HG03571 (cell line): Measurements from ENCODE around the gene KAT5.
"Not testable (repeated sequence)": the region's sequence is repeated elsewhere in the genome, so short reads cannot be mapped to it uniquely, and the experiment has no call there.

ENCODE experiments used
- ATAC-seq: cut with Tn5 transposase; IDR thresholded peaks from one replicate; pipeline ENCODE4 v1.9.1; 2021; ENCODE audit not compliant: unreplicated experiment

KAT5 gene

DNA sequence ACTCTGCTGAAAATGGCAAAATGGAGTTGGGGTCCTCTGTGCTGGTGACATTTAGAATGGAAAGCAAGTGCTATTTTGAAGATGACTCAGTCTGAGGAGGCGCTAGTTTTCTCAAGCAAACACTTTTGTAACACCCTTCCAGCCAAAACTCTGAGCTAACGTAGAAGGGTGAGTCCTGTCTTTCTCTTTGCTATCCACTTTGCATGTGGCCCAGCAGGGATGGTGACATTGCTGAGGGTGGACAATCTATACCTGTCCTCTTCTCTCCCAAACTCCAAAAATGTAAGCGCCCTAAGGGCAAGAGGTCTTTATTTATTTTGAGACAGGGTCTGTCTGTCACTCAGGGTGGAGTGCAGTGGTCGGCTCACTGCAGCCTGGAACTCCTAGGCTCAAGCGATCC is 3.6 kb upstream of the KAT5 start:
- no peak for ATAC-seq

DNA sequence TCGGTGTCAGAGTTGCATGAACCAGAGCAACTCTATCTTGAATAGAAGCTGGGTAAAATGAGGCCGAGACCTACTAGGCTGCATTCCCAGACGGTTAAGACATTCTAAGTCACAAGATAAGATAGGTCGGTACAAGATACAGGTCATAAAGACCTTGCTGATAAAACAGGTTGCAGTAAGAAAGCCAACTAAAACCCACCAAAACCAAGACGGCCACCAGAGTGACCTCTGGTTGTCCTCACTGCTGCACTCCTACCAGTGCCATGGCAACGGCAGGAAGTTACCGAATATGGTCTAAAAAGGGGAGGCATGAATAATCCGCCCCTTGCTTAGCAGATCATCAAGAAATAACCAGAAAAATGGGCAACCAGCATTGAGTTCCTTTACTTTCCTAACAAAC is 2.4 kb upstream of the KAT5 start:
- ATAC-seq = no peak

DNA sequence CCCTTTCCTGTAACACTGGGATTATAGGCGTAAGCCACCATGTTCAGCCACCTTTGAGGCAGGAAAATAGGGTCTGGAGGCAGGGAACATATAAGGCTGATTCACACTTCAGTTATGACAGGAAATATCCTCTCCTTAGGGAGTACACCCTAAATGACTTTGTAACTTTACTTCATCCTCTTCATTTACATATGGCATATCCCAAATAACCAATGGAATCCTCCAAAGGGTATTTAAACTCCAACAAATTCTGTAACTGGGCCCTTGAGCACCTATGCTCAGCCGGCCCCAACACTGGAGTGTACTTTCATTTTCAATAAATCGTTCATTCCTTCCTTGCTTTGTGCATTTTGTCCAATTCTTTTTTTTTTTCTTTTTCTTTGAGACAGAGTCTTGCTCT is 1.6 kb upstream of the KAT5 start:
- no peak for ATAC-seq

DNA sequence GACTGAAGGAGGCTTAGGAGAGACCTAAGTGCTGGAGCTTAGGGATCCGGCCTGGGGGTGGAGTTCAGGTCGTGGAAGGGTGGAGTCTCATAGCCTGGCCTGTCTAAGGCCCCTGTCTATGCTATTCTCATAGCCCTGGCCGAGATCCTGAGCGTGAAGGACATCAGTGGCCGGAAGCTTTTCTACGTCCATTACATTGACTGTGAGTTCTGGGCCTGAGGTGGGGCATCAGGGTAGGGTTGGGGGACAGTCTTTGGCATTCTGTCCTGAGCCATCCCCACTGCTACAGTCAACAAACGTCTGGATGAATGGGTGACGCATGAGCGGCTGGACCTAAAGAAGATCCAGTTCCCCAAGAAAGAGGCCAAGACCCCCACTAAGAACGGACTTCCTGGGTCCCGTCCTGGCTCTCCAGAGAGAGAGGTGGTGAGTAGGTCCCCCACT is 603 bp downstream of the KAT5 start:
- ATAC-seq = no peak

DNA sequence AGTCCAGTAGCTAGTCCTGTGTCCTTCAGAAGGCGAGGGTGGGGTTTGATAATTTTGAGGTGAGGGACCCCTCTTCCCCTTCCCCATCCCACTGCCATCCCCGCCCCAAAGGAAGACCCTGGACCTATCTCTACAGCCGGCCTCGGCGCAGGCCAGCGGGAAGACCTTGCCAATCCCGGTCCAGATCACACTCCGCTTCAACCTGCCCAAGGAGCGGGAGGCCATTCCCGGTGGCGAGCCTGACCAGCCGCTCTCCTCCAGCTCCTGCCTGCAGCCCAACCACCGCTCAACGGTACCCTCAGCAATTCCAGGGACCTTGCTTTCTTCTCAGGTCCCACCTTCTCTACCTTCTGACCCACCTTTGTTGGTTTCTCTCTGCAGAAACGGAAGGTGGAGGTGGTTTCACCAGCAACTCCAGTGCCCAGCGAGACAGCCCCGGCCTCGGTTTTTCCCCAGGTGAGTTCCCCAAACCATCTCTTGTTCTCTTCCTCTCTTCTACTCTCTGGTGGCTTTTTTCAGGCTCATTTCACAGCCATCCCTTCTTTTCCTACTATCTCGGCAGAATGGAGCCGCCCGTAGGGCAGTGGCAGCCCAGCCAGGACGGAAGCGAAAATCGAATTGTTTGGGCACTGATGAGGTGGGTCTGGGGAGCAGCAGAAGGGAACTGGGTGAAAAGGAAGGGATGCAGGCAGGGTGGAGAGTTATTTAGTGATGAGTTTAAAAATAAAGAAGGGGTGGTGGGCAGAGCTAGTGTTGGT is 1.3 kb downstream of the KAT5 start:
- no peak for ATAC-seq

DNA sequence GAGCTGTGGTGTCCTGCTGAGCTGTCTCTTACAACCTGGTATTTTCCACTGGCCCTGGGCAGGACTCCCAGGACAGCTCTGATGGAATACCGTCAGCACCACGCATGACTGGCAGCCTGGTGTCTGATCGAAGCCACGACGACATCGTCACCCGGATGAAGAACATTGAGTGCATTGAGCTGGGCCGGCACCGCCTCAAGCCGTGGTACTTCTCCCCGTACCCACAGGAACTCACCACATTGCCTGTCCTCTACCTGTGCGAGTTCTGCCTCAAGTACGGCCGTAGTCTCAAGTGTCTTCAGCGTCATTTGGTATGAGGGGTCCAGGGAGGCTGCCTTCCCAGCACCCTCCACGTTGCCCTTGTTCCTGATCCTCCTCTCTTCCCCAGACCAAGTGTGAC is 2.4 kb downstream of the KAT5 start:
- no peak for ATAC-seq

DNA sequence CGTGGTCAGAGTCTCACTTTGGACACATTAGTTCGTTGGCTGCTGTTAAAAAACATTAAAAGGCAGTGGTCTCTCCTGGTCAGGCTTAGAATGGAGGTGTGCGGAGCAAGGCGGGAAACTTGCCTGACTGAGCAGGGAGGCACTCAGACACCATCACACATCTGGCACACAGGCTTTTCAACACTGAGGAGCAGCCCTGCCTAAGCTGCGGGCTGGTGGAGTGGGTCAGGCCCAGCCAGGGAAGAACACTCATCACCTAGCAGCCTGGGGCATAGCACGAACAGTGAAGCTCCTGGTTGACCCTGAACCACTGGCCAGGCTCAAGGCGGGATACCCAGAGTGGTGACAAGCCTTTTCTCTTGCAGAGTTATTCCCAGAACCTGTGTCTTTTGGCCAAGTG is 4.2 kb downstream of the KAT5 start:
- ATAC-seq = no peak

DNA sequence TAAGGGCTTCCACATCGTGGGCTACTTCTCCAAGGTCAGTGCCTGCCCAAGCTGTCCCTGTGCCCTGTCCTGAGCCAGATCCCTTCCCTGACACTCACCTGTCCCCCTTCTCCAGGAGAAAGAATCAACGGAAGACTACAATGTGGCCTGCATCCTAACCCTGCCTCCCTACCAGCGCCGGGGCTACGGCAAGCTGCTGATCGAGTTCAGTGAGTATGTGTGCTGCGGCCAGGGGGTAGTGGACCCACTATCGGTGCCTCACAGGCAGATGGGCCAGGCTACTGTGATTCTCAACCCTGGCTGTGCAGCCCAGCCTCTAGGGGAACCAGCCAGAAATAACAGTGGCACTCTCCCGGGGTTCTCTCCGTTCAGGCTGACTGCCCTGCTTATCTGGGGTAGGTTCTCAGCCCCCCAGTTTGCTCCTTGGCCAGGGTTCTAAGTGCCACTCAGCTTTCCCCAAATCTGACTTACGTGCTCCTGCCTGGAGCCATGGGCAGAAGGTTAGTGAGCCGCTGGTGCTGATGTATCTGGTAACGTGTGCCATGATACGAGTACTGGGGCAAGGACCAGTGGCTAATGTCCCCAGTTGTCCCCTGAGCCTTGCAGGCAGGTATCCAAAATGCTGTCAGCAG is 4.8 kb downstream of the KAT5 start:
- no peak for ATAC-seq

DNA sequence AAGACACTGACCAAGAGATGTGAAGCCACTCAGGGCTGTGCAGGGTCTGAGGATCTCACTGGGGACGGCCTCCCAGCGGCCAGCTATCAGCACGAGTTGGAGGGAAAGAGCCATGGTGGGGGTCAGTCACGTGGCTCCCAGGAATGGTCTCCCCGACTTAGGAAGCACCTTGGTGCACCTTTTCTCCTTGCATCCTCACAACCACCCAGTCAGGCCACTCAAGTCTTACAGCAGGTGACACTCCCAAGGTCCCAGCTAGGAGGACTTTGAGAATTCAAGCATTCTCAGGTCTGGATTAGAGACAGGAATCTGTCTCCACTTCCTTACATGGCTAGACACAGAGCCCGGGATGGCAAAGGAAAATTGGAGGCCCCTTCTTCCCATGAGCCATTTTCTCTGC is 5.9 kb downstream of the KAT5 start:
- no peak for ATAC-seq

DNA sequence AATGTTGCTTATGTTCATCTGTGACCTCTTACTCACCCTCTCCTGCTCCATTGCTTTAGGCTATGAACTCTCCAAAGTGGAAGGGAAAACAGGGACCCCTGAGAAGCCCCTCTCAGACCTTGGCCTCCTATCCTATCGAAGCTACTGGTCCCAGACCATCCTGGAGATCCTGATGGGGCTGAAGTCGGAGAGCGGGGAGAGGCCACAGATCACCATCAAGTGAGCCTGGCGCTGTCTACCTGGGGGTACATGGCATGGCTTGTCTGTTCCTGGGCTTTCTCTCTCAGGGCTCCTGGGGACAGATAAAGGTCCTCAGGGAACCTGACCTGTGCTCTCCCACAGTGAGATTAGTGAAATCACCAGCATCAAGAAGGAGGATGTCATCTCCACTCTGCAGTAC is 6.5 kb downstream of the KAT5 start:
- no peak for ATAC-seq

DNA sequence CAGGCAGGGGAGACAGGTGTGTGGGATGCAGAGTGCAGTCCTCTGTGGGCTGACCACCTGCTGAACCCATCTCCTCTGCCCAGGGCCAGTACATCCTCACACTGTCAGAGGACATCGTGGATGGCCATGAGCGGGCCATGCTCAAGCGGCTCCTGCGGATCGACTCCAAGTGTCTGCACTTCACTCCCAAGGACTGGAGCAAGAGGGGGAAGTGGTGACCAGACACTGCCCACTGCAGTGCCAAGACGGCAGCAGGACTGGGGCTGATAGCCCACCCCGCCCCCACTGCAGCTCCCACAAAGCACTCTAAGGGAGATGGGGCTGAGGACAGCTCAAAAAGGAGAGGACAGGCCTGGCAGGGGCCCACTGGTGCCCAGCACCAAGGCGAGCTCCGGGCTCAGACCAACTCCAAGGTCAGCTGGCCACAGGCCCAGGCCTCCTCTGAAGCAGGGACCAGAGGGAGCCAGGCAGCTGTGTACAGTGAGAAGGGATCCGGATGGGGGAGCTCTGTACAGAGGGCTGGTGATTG is 7.0 kb downstream of the KAT5 start:
- no peak for ATAC-seq

DNA sequence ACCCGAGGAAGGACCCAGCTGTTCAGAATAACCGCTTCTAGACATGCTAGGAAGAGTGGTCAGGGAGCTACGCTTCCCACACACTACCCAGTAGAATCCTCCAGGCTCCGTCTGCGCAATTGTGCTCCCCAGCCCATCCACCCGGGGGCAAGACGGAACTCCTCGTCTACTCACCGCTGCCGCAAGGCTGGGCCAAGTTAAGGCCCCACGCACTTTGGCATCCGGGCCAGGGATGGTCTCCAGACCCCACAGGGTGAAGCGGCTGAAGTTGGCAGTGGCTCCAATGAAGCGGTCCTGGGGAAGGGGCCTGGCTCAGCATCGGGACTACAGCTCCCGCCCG is 7.8 kb downstream of the KAT5 start:
- peak; percentile 22 for ATAC-seq

DNA sequence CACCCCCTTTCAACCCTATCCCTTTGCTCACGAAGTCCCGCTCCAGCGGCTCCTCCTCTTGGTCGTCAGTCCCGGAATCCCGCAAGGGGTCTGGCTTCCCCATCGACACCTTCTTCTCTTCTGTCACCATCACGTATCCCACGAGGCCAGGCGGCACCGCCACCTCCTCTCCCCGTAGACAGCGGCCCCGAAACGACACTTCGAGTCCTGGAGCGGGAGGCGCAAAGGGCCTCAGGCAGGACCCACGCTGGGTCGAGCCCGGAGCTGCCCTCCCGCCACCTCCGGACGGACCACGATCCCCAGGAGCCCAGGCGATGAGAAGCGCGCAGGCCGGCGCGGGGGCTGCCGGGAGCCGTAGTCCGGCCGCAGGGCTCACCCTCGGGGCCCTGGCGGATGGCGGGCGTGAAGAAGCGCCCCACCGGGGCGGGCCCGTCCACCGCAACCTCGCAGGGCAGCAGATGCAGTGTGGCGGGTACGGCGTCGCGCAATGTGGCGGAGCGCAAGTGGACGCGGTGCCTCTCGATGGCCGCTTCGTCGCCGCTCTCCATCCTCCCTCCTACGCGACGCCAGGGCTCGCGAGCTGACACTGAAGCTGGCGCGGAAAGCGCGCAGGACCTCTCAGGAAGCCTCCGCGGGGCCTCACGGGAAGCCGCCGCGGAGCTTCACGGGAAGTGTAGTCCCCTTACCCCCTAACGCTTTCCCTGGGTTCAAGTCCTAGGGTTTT is 8.3 kb downstream of the KAT5 start, which contains the start of gene RNASEH2C:
Gene RNASEH2C (minus strand): TSS at position 588 of the 724 bp plus-strand sequence. CDS start 40 bp downstream, at position 548.
- peak; percentile 59 for ATAC-seq

DNA sequence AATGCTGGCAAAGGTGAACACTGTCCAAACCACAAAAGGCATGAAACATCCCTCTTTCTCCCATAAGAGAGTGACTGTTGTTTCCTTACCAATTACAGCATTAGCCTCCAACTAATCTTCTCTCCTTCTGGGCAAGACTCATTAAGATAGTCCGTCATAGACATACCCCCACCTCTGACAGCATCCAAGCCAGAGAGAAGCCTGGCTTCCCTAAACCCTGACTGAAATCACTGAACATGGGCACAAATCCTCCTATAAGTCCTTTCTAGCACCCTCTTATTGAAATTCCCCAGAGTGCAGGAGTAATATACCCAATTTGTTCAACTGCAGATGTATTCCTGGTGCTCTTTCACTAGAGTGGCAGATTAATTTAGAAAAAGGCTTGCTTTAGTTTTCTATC is 10.2 kb downstream of the KAT5 start:
- ATAC-seq = no peak

DNA sequence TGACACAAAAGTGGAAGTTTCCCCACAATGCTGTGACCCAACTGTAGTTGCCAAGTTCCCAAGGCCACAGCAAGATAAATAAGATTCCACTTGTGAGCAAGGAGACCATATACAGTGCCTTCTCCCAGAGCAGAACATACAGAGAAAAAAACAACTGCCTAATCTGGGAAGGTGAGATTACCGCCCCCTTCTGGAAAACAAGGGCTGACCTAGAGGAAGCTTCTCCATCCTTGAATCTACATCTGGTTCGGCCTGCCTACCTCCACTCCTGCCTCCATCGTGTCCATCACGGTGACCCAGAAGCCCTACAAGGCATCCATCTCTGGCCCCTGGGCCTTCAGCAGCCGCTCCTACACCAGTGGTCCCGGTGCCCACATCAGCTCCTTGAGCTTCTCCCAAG is 14.6 kb downstream of the KAT5 start:
- no peak for ATAC-seq

DNA sequence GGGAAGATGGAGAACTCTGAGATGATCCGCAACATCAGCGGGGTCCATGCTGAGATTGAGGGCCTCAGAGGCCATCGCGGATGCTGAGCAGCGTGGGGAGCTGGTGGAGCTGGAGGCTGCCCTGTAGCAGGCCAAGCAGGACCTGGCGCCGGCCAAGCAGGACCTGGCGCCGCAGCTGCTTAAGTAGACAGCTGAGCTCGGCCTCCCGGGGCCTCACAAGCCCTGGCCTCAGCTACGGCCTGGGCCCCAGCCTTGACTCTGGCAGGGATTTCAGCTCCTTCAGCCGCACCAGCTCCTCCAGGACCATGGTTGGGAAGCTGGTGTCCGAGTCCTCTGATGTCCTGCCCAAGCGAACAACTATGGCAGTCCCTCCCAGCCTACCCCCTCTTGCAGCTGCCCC is 15.8 kb downstream of the KAT5 start:
- ATAC-seq = no peak

DNA sequence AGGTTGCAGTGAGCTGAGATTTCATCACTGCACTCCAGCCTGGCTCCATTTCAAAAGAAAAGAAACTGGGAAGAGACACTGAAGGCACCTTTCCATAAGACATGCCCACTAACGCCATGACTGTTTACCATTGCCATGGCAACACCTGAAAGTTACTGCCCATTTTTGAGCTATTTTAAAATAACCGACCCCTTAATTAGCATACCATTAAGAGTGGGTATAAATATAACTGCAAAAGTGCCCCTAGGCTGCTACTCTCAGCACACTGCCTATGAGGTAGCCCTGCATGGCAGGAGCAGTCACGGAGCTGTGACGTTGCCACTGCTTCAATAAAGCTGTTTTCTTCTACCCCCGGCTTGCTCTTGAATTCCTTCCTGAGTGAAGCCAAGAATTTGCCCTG is 18.4 kb downstream of the KAT5 start:
- ATAC-seq = no peak

DNA sequence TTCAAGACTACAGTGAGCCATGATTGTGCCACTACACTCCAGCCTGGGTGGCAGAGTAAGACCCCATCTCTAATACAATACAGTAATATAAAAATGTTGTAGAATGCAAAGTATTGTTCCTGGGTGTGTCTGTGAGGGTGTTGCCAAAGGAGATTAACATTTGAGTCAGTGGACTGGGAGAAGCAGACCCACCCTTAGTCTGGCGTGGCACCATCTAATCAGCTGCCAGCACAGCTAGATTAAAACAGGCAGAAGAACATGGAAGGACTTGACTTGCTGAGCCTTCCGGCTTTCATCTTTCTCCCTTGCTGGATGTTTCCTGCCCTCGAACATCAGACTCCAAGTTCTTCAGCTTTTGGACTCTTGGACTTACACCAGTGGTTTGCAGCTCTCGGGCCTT is 23.1 kb downstream of the KAT5 start:
- not testable (repeated sequence) for ATAC-seq

DNA sequence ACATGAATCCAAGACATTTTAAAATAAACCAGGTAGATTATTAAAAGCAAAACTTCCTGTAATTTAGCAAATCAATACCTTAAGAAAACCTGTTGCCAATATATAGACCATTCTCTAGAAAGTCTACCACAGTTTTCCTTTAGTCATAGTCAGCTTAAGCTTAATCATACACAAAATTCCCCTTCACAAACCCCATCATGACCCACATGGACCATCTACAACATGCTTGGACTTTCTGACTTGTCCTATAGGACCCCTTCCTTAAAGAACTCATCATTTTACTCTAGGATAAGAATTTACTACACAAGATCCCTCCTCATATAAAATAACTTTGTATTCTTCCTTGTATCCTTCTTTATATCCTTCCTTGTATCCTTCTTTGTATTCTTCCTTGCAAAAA is 24.8 kb downstream of the KAT5 start:
- ATAC-seq = no peak

DNA sequence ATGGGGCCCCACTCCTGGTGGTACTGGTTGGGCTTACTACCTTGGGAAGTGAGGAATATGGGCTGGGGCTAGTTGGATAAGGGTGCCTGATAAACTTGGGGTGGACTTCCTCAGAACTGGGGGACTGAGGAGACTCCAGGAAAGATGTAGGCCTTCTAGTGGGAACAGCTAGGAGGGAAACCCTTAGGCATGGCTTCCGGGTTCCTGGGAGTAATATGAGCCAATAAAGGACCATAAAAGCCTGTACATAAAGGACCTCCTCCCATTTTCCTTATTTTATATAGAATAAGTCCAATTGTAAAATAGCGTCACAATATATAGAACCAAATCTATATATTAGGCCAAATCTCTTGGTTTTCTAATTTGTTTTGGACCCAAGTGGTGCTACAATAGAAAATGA is 27.0 kb downstream of the KAT5 start:
- ATAC-seq = no peak

DNA sequence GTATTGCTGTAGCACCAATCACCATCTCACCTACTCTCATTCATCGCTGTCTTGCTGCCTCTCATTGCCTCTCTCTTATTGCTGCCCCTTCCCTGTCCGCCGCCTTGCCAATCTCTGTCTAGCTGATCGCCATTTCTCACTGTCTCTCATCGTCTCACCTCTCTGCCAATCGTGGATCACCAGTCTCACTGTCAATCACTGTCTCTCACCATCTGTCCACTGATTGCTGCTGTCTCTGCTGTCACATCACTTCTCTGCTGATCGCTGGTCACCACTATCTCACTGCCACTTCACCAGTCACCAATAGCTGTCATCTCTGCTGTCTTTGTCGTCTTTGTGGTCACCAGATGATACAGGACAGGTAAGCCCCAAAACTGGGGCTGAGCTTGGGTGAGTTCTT is 29.1 kb downstream of the KAT5 start:
- no peak for ATAC-seq

DNA sequence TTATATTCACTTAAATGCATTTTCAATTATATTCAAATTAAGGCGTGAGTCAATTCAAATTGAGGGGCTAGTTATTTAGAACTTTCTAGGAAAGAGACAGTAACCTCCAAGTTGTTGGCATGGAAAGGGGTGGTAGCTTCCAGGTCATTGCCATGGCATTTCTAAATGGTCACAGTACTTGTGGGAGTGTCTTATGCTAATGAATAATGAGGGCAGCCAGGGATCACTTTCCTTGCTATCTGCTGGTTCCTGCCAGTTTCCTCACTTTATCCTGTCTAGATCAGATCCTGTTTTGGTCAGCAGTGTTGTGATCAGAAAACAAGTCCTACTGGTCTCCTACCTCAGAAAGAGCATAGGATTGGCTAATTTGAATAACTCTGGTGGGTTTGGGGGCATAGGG is 30.3 kb downstream of the KAT5 start:
- no peak for ATAC-seq
